GM12878 (cell line): ENCODE data around the gene OSBPL5. TPM values are rescaled to one million over a fixed set of nuclear protein-coding genes. Genes with fewer than 3 reads are reported as not detected.

Experiments used
- ATAC-seq: fragments of 200-7000 bp; cut with Tn5 transposase; 3 replicates; pipeline ENCODE4 v1.9.1; 2020; ENCODE audit warnings: mild to moderate bottlenecking, moderate library complexity
- BruUV-seq: library from RNA; stranded (reverse); fragments of 400-500 nt; replicated peaks from 2 replicates; lab custom pipeline; 2021; lab: Mats Ljungman, UMichigan
- CTCF ChIA-PET: fragments of 300-600 bp; sonication (Branson Sonifier 250); formaldehyde crosslinking; extraction: SDS; loops from one replicate; lab custom pipeline; 2021; ENCODE audit warnings: inconsistent platforms; lab: Yijun Ruan, JAX
- POLR2A ChIA-PET: fragments of 350-600 bp; formaldehyde crosslinking; extraction: SDS; loops from one replicate; lab custom pipeline; 2021; ENCODE audit warnings: inconsistent platforms; lab: Charles Lee
- RAD21 ChIA-PET: fragments of 300-600 bp; sonication (Branson Sonifier 250); formaldehyde crosslinking; loops from one replicate; lab custom pipeline; 2023; ENCODE audit warnings: antibody characterized with exemption; ENCODE audit not compliant: unreplicated experiment; lab: Charles Lee
- SMC1A ChIA-PET: fragments of 300-600 bp; sonication (Branson Sonifier 250); formaldehyde crosslinking; loops from one replicate; lab custom pipeline; 2023; ENCODE audit not compliant: unreplicated experiment, uncharacterized antibody; lab: Charles Lee
- DNase-seq: peaks from one replicate; pipeline ENCODE4 v3.0.0-alpha.2; 2011; ENCODE audit warnings: low read depth, low spot score
- FAIRE-seq: peaks from 3 replicates; lab custom pipeline; 2011; peaks lifted over from hg19 to GRCh38; lab: Jason Lieb, UNC
- H2AFZ ChIP-seq: 2 replicates; pipeline ENCODE4 v1.6.0; 2011; ENCODE audit warnings: low read depth, low read length, control low read depth; ENCODE audit not compliant: control insufficient read depth
- H3K27ac ChIP-seq: 2 replicates; pipeline ENCODE4 v1.5.1; 2011; ENCODE audit warnings: control low read depth; ENCODE audit not compliant: control insufficient read depth, insufficient read depth
- H3K27me3 ChIP-seq, 2 experiments: replicated peaks in 1 of 2; 2 replicates each; pipeline versions ENCODE4 v1.6.0 to v1.6.1; 2011; ENCODE audit warnings: low read length in 1 of 2; ENCODE audit not compliant: control insufficient read depth in 2 of 2, insufficient read depth in 2 of 2
- H3K36me3 ChIP-seq, 2 experiments: 2 replicates each; pipeline ENCODE4 v1.5.1; 2011; ENCODE audit warnings: low read length in 1 of 2; ENCODE audit not compliant: control insufficient read depth in 2 of 2, insufficient read depth in 2 of 2
- H3K4me1 ChIP-seq: 2 replicates; pipeline ENCODE4 v1.6.1; 2011; ENCODE audit warnings: mild to moderate bottlenecking, low read length, moderate library complexity, mixed read lengths; ENCODE audit not compliant: control insufficient read depth, insufficient read depth
- H3K4me2 ChIP-seq: 2 replicates; pipeline ENCODE4 v1.6.0; 2011; ENCODE audit warnings: control low read depth; ENCODE audit not compliant: control insufficient read depth, insufficient read depth
- H3K4me3 ChIP-seq: fragments of 200-600 bp; sonication (generic); 2 replicates; pipeline ENCODE4 v1.5.1; 2016
- H3K79me2 ChIP-seq: 2 replicates; pipeline ENCODE4 v1.6.0; 2011; ENCODE audit warnings: low read length; ENCODE audit not compliant: control insufficient read depth, insufficient read depth
- H3K9ac ChIP-seq: 2 replicates; pipeline ENCODE4 v1.8.0; 2011; ENCODE audit warnings: low read length, control low read depth, mixed read lengths; ENCODE audit not compliant: control insufficient read depth, insufficient read depth
- H3K9me3 ChIP-seq: replicated peaks from 3 replicates; pipeline ENCODE4 v1.5.1; 2011; ENCODE audit warnings: mild to moderate bottlenecking, low read length; ENCODE audit not compliant: control insufficient read depth, insufficient read depth
- H4K20me1 ChIP-seq: 2 replicates; pipeline ENCODE4 v1.6.0; 2011; ENCODE audit not compliant: control insufficient read depth, insufficient read depth
- DPF2 ChIP-seq: fragments of 450-650 bp; IDR thresholded peaks from 2 replicates; pipeline ENCODE4 v1.6.1; 2017; ENCODE audit warnings: mild to moderate bottlenecking
- EED ChIP-seq: sonication (generic); IDR thresholded peaks from 2 replicates; pipeline ENCODE4 v1.6.1; 2016; ENCODE audit warnings: antibody characterized with exemption, low read depth
- ESRRA ChIP-seq: IDR thresholded peaks from 2 replicates; pipeline ENCODE4 v1.6.1; 2012; ENCODE audit warnings: mild to moderate bottlenecking, low read length, improper control_type of control experiment
- ETV6 ChIP-seq, 2 experiments: fragments of 450-650 bp in 1 of 2; IDR thresholded peaks in 1 of 2; conservative IDR thresholded peaks in 1 of 2; 2 replicates each; pipeline ENCODE4 v1.6.1; 2014; ENCODE audit warnings: antibody characterized with exemption in 1 of 2, borderline replicate concordance in 1 of 2, low read depth in 1 of 2, mild to moderate bottlenecking in 1 of 2, moderate library complexity in 1 of 2
- GABPA ChIP-seq: IDR thresholded peaks from 2 replicates; pipeline ENCODE4 v1.6.1; 2014; ENCODE audit warnings: antibody characterized with exemption, low read depth, mild to moderate bottlenecking, inconsistent platforms
- HCFC1 ChIP-seq: fragments of 150-350 bp; IDR thresholded peaks from 2 replicates; pipeline ENCODE4 v1.6.1; 2014; ENCODE audit warnings: low read length
- MXI1 ChIP-seq: fragments of 150-350 bp; IDR thresholded peaks from 2 replicates; pipeline ENCODE4 v1.6.1; 2011; ENCODE audit warnings: low read depth, mild to moderate bottlenecking, inconsistent platforms, low read length, improper control_type of control experiment
- NR2C2 ChIP-seq: IDR thresholded peaks from 2 replicates; pipeline ENCODE4 v1.6.1; 2011; ENCODE audit warnings: borderline replicate concordance, low read depth; ENCODE audit not compliant: control insufficient read depth, insufficient read length
- SIN3A ChIP-seq: IDR thresholded peaks from 2 replicates; pipeline ENCODE4 v1.6.1; 2012; ENCODE audit warnings: low read depth, low read length, improper control_type of control experiment
- STAT3 ChIP-seq: IDR thresholded peaks from 2 replicates; pipeline ENCODE4 v1.6.1; 2011; ENCODE audit warnings: low read depth, low read length, improper control_type of control experiment
- TBL1XR1 ChIP-seq: IDR thresholded peaks from 2 replicates; pipeline ENCODE4 v1.6.1; 2012; ENCODE audit warnings: low read depth, low read length, improper control_type of control experiment
- TCF7 ChIP-seq: IDR thresholded peaks from 2 replicates; pipeline ENCODE4 v1.6.1; 2014; ENCODE audit warnings: antibody characterized with exemption, borderline replicate concordance
- YBX1 ChIP-seq: fragments of 450-650 bp; IDR thresholded peaks from 2 replicates; pipeline ENCODE4 v1.6.1; 2016; ENCODE audit warnings: antibody characterized with exemption
- YY1 ChIP-seq: IDR thresholded peaks from 2 replicates; pipeline ENCODE4 v1.6.1; 2011; ENCODE audit warnings: low read depth, mild to moderate bottlenecking, low read length
- ZNF384 ChIP-seq: IDR thresholded peaks from 2 replicates; pipeline ENCODE4 v1.6.1; 2012; ENCODE audit warnings: low read depth, mild to moderate bottlenecking, low read length, improper control_type of control experiment, borderline replicate concordance
- WGBS: methylation state at CpG from one replicate; pipeline ENCODE4 v1.1.6; 2016; ENCODE audit warnings: low lambda C conversion rate; ENCODE audit not compliant: insufficient replicate concordance, insufficient coverage; ENCODE audit errors: missing lambda C conversion rate; 5-methylcytosine and 5-hydroxymethylcytosine counted together
- in situ Hi-C: fragments of 300-500 bp; cut with MboI; formaldehyde crosslinking; loops from 9 replicates; pipeline ENCODE4 v1.14.3; 2018; ENCODE audit warnings: mixed read lengths
- intact Hi-C: fragments of 100-400 bp; cut with micrococcal nuclease; formaldehyde crosslinking; loops from one replicate; pipeline ENCODE4 v1.14.2; 2022; ENCODE audit not compliant: unreplicated experiment
- polyA plus RNA-seq, 11 experiments: library from polyadenylated mRNA; depleted of rRNA in 4 of 11; unstranded in 6 of 11; stranded (reverse) in 5 of 11; fragments of >200 nt; fragmentation: Nextera tagmentation in 4 of 11; fragmentation: Illumina TruSeq in 1 of 11; extraction: Ambion mirVana in 4 of 11; extraction: Trizol in 1 of 11; gene quantifications; 1 replicate in 1 of 11; 2 replicates in 10 of 11; pipeline versions ENCODE4 v1.2.1 to v1.2.3, GENCODE V29; 2011 to 2016; ENCODE audit warnings: inconsistent platforms in 2 of 11, missing spikeins in 2 of 11, low read depth in 1 of 11
- total RNA-seq, 4 experiments: library from RNA; depleted of rRNA in 3 of 4; stranded (reverse); fragments of >200 nt in 3 of 4; fragmentation: Illumina TruSeq in 1 of 4; extraction: Trizol in 1 of 4; gene quantifications; 2 replicates each; pipeline versions ENCODE4 v1.2.1 to v1.2.3, GENCODE V29; 2013 to 2021
- TF ChIP-seq, protein P1 (sequence below): IDR thresholded peaks from 2 replicates; pipeline ENCODE4 v1.6.1; 2012; ENCODE audit warnings: low read depth, low read length, improper control_type of control experiment
- TF ChIP-seq, protein P2 (sequence below): fragments of 450-650 bp; formaldehyde crosslinking; IDR thresholded peaks from 2 replicates; pipeline ENCODE4 v1.4.0; 2020; ENCODE audit warnings: mild to moderate bottlenecking, moderate library complexity
- TF ChIP-seq, protein P3 (sequence below), 3 experiments: IDR thresholded peaks in 2 of 3; conservative IDR thresholded peaks in 1 of 3; 2 replicates each; pipeline ENCODE4 v1.5.1; 2011; ENCODE audit warnings: low read depth in 3 of 3, low read length in 3 of 3, mild to moderate bottlenecking in 3 of 3, control low read depth in 2 of 3, moderate library complexity in 2 of 3, inconsistent platforms in 1 of 3, mixed read lengths in 1 of 3; ENCODE audit not compliant: control insufficient read depth in 2 of 3, insufficient read depth in 1 of 3; ENCODE audit errors: extremely low read depth in 1 of 3

Gene OSBPL5
- total and polyA plus RNA-seq, 10 of the 15 experiments (the other 5 are each of a cell fraction or from before 2014, with no cell fraction given), result not detected

DNA sequence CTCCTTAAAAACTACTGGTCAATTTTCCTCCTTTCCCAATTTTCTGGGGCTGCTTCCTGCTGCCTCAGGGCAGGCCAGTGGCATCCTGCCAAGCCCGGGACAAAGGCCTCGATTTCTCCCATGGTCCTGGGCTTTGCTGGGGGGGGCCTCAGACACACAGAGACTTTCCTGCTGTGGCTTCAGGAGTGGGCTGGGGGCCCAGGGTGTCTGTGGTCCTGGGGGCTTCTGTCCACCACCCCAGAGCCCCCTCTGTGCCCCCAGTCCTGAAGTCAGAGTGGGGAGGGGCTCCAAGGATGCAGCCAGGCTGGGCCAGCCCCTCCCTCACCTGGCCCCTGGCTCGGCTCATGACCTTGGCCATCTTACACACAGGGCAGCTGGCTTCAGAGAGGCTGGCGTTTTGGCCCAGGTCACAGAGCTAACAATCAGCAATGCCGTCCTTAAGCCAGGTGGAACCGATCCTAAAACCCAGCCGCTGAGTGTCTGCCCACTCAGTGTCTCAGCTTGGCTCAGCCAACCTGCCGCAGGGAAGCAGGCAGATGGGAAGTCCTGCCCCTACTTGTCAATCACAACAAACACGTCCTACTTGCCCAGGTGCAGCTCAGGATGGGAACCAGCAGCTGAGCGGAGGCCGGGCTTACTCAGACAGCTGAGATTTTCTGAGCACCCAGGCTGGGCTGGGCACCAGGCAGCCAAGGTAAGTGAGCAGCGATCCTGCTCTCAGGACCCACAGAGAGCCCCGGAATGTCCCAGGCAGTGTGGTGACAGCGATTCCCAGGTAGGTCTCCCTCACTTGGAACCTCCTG, 34.6 kb downstream of the OSBPL5 start:
- FAIRE-seq, result no peak
- in situ Hi-C loops (no loop called here), intact Hi-C loops (no loop called here)
- no peaks in the 10 kb centered on the region for H4K20me1 ChIP-seq
- no peak overlapping the region for H3K4me2 ChIP-seq
- no peak overlapping the region for H3K27ac ChIP-seq
- ChIA-PET RAD21 (no interaction called here), SMC1A (no interaction called here), POLR2A (no interaction called here), CTCF (interaction anchor here (1.0 kb wide), 1 partner anchor 13 kb away, joined by 3 read pairs; no protein-coding TSS in a partner anchor)
- no peak for ATAC-seq
- no peak for DNase-seq
- WGBS, result 35% methylated on average over 14 of the region's 14 CpGs
- no peaks in the 10 kb centered on the region for H3K9me3 ChIP-seq
- H3K4me3 ChIP-seq, result no peak overlapping the region
- no peaks in the 10 kb centered on the region for H3K27me3 ChIP-seq
- H3K4me1 ChIP-seq, result no peaks in the 10 kb centered on the region
- no peaks in the 10 kb centered on the region for H3K79me2 ChIP-seq
- TF ChIP-seq GABPA (no peak), YY1 (no peak), ZNF384 (no peak), ETV6 (conservative IDR thresholded peaks at IDR 0.05 in 1 of 2, IDR thresholded peaks at IDR 0.05 in 1 of 2; ENCODE audit: borderline replicate concordance in 1 of 2, low read depth in 1 of 2) (no peak), YBX1 (no peak), MXI1 (no peak), SIN3A (no peak), TCF7 (no peak), HCFC1 (no peak), TBL1XR1 (no peak), ESRRA (no peak), NR2C2 (no peak), DPF2 (no peak), STAT3 (no peak), EED (no peak)
- TF ChIP-seq, protein P1, sequence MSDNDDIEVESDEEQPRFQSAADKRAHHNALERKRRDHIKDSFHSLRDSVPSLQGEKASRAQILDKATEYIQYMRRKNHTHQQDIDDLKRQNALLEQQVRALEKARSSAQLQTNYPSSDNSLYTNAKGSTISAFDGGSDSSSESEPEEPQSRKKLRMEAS, result no peak
- TF ChIP-seq, protein P2, sequence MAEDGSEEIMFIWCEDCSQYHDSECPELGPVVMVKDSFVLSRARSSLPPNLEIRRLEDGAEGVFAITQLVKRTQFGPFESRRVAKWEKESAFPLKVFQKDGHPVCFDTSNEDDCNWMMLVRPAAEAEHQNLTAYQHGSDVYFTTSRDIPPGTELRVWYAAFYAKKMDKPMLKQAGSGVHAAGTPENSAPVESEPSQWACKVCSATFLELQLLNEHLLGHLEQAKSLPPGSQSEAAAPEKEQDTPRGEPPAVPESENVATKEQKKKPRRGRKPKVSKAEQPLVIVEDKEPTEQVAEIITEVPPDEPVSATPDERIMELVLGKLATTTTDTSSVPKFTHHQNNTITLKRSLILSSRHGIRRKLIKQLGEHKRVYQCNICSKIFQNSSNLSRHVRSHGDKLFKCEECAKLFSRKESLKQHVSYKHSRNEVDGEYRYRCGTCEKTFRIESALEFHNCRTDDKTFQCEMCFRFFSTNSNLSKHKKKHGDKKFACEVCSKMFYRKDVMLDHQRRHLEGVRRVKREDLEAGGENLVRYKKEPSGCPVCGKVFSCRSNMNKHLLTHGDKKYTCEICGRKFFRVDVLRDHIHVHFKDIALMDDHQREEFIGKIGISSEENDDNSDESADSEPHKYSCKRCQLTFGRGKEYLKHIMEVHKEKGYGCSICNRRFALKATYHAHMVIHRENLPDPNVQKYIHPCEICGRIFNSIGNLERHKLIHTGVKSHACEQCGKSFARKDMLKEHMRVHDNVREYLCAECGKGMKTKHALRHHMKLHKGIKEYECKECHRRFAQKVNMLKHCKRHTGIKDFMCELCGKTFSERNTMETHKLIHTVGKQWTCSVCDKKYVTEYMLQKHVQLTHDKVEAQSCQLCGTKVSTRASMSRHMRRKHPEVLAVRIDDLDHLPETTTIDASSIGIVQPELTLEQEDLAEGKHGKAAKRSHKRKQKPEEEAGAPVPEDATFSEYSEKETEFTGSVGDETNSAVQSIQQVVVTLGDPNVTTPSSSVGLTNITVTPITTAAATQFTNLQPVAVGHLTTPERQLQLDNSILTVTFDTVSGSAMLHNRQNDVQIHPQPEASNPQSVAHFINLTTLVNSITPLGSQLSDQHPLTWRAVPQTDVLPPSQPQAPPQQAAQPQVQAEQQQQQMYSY (CRISPR knock-in tag), result no peak
- TF ChIP-seq, protein P3, sequence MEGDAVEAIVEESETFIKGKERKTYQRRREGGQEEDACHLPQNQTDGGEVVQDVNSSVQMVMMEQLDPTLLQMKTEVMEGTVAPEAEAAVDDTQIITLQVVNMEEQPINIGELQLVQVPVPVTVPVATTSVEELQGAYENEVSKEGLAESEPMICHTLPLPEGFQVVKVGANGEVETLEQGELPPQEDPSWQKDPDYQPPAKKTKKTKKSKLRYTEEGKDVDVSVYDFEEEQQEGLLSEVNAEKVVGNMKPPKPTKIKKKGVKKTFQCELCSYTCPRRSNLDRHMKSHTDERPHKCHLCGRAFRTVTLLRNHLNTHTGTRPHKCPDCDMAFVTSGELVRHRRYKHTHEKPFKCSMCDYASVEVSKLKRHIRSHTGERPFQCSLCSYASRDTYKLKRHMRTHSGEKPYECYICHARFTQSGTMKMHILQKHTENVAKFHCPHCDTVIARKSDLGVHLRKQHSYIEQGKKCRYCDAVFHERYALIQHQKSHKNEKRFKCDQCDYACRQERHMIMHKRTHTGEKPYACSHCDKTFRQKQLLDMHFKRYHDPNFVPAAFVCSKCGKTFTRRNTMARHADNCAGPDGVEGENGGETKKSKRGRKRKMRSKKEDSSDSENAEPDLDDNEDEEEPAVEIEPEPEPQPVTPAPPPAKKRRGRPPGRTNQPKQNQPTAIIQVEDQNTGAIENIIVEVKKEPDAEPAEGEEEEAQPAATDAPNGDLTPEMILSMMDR (IDR thresholded peaks at IDR 0.05 in 2 of 3, conservative IDR thresholded peaks at IDR 0.05 in 1 of 3; ENCODE audit: control insufficient read depth in 2 of 3, extremely low read depth in 1 of 3, insufficient read depth in 1 of 3, low read depth in 3 of 3, low read length in 3 of 3), result no peak
- H3K36me3 ChIP-seq, result no peaks in the 10 kb centered on the region
- BruUV-seq, result no TSS peak
- H3K9ac ChIP-seq, result no peak overlapping the region
- H2AFZ ChIP-seq, result no peak overlapping the region
